ENCODE data around the gene PTPRT. TPM values are rescaled to one million over a fixed set of nuclear protein-coding genes. Genes with fewer than 3 reads are reported as not detected.

PTPRT gene
- total and polyA plus RNA-seq, 10 of the 15 experiments (the other 5 are each of a cell fraction or from before 2014, with no cell fraction given) = not detected

DNA sequence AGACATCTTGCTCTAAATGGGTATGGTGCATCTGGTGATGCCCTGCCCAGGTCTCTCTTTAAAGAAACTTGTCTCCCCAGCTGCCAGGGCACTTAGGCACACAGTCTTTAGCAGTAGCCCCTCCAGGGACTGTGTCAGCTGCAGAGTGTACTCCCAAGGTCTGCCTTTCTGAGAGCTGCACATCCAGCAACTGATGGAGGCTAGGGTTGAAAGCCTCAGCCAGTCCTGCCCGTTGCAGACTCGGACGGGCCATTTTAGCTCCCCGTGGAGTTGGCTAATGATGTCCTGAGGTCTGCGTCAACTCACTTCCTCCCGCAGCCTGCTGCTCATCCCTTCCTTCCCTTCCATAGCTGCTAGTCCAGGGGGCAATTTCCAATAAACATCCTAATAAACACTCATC is 381.8 kb downstream of the PTPRT start (continued):
- TF ChIP-seq ATF3 (IDR thresholded peaks at IDR 0.05; ENCODE audit: borderline replicate concordance, extremely low read depth, low read depth, low read length) (no peak), GATAD2B (conservative IDR thresholded peaks at IDR 0.05; ENCODE audit: low read depth) (no peak), RUNX3 (IDR thresholded peaks at IDR 0.05; ENCODE audit: low read length) (no peak), EP300 (IDR thresholded peaks at IDR 0.05; ENCODE audit: borderline replicate concordance in 1 of 2, control insufficient read depth in 1 of 2, low read depth in 2 of 2, low read length in 2 of 2) (no peak), TCF7 (IDR thresholded peaks at IDR 0.05; ENCODE audit: borderline replicate concordance) (no peak), TAF1 (IDR thresholded peaks at IDR 0.05; ENCODE audit: borderline replicate concordance, low read depth, low read length) (no peak), ELK1 (IDR thresholded peaks at IDR 0.05; ENCODE audit: low read depth, low read length) (no peak), KDM1A (IDR thresholded peaks at IDR 0.05; ENCODE audit: borderline replicate concordance) (no peak), ZNF274 (IDR thresholded peaks at IDR 0.05; ENCODE audit: insufficient read depth, insufficient read length) (no peak), EGR1 (IDR thresholded peaks at IDR 0.05; ENCODE audit: borderline replicate concordance in 1 of 2, low read depth in 2 of 2, low read length in 2 of 2) (no peak)

- no peaks in the 10 kb centered on the region for H3K36me3 ChIP-seq (ENCODE audit: control insufficient read depth in 2 of 2, insufficient read depth in 2 of 2, low read length in 1 of 2)
- CTCF ChIA-PET = interaction anchor here (0.6 kb wide), 1 partner anchor 327 kb away, joined by 4 read pairs; no protein-coding TSS in a partner anchor
- no peaks in the 10 kb centered on the region for H3K4me1 ChIP-seq (ENCODE audit: control insufficient read depth, insufficient read depth, low read length)
- no peaks in the 10 kb centered on the region for H4K20me1 ChIP-seq (ENCODE audit: control insufficient read depth, insufficient read depth)
- H3K9ac ChIP-seq (ENCODE audit: control insufficient read depth, insufficient read depth, low read length) = no peak overlapping the region
- FAIRE-seq = no peak
- in situ Hi-C loops (cut with MboI) (no loop called here), intact Hi-C loops (cut with micrococcal nuclease; ENCODE audit: unreplicated experiment) (no loop called here)
- no peak overlapping the region for H3K4me2 ChIP-seq (ENCODE audit: control insufficient read depth, insufficient read depth)
- RAD21 ChIA-PET (ENCODE audit: unreplicated experiment) = no interaction called here
- ATAC-seq = no peak
- no TSS peak for BruUV-seq (replicated peaks)
- no peaks in the 10 kb centered on the region for H3K79me2 ChIP-seq (ENCODE audit: control insufficient read depth, insufficient read depth, low read length)
- 48% methylated on average over 11 of the region's 11 CpGs for WGBS (ENCODE audit: insufficient coverage, insufficient replicate concordance, low lambda C conversion rate, missing lambda C conversion rate)
- H3K9me3 ChIP-seq (replicated peaks; ENCODE audit: control insufficient read depth, insufficient read depth, low read length) = no peaks in the 10 kb centered on the region
- SMC1A ChIA-PET (ENCODE audit: uncharacterized antibody, unreplicated experiment) = no interaction called here
- H2AFZ ChIP-seq (ENCODE audit: control insufficient read depth, low read depth, low read length) = no peak overlapping the region
- no peak overlapping the region for H3K4me3 ChIP-seq
- no peak for DNase-seq (ENCODE audit: low read depth, low spot score)
- H3K27me3 ChIP-seq (replicated peaks in 1 of 2; ENCODE audit: control insufficient read depth in 2 of 2, insufficient read depth in 2 of 2, low read length in 1 of 2) = no peaks in the 10 kb centered on the region
- H3K27ac ChIP-seq (ENCODE audit: control insufficient read depth, insufficient read depth) = no peak overlapping the region
- POLR2A ChIA-PET = no interaction called here
- TF ChIP-seq CEBPB (IDR thresholded peaks at IDR 0.05; ENCODE audit: borderline replicate concordance in 1 of 2, low read depth in 2 of 2, low read length in 2 of 2) (no peak), NR2F1 (conservative IDR thresholded peaks at IDR 0.05) (no peak), PAX5 (IDR thresholded peaks at IDR 0.05; ENCODE audit: borderline replicate concordance, low read depth, low read length) (no peak), IRF3 (IDR thresholded peaks at IDR 0.05) (no peak), KLF5 (IDR thresholded peaks at IDR 0.05; ENCODE audit: partially characterized antibody) (no peak), STAT3 (IDR thresholded peaks at IDR 0.05; ENCODE audit: low read depth, low read length) (no peak), ASH2L (IDR thresholded peaks at IDR 0.05; ENCODE audit: borderline replicate concordance, low read depth) (no peak)
These were observed 394.5 kb downstream of the PTPRT start for GRCh38 chr20:42795111-42795695.
